CD4-positive, alpha-beta T cell (primary cell): ENCODE measurements around the gene AGK. TPM values are rescaled to one million over a fixed set of nuclear protein-coding genes. Genes with fewer than 3 reads are reported as not detected.

Source experiments
- ATAC-seq: fragments of 200-7000 bp; cut with Tn5 transposase; one replicate; pipeline ENCODE4 v1.10.0; 2022; ENCODE audit warnings: mild to moderate bottlenecking; ENCODE audit not compliant: poor library complexity
- CTCF ChIA-PET: fragments of 350-600 bp; sonication (Branson Sonifier 250); formaldehyde crosslinking; loops from one replicate; lab custom pipeline; 2021; ENCODE audit warnings: antibody characterized with exemption, inconsistent platforms; lab: Charles Lee
- POLR2A ChIA-PET: fragments of 350-600 bp; sonication (Branson Sonifier 250); formaldehyde crosslinking; loops from one replicate; lab custom pipeline; 2021; ENCODE audit warnings: antibody characterized with exemption, inconsistent platforms; lab: Charles Lee
- DNase-seq, 14 experiments: peaks; one replicate each; pipeline ENCODE4 v3.0.0-alpha.2; 2013 to 2020; ENCODE audit warnings: mixed read lengths in 2 of 14
- H3K27ac ChIP-seq, 2 donors: one replicate each; pipeline versions ENCODE4 v1.5.1 to v1.7.0; 2013; ENCODE audit warnings: low read length in 2 of 2, low read depth in 1 of 2, mild to moderate bottlenecking in 1 of 2
- H3K27me3 ChIP-seq, 2 experiments: 1 replicate in 1 of 2; 2 replicates in 1 of 2; pipeline versions ENCODE4 v1.6.1 to v1.7.0; 2013; ENCODE audit warnings: low read length in 2 of 2, control low read depth in 1 of 2, mild to moderate bottlenecking in 1 of 2, moderate library complexity in 1 of 2; ENCODE audit not compliant: insufficient read depth in 2 of 2, control insufficient read depth in 1 of 2
- H3K36me3 ChIP-seq: one replicate; pipeline ENCODE4 v1.6.1; 2013; ENCODE audit warnings: low read length, control low read depth; ENCODE audit not compliant: insufficient read depth
- H3K4me1 ChIP-seq: one replicate; pipeline ENCODE4 v1.6.1; 2013; ENCODE audit warnings: low read length, control low read depth; ENCODE audit not compliant: insufficient read depth
- H3K4me3 ChIP-seq: one replicate; pipeline ENCODE4 v1.5.1; 2013; ENCODE audit warnings: mild to moderate bottlenecking, low read length, moderate library complexity
- H3K9me3 ChIP-seq, 2 experiments: 1 replicate in 1 of 2; 2 replicates in 1 of 2; pipeline versions ENCODE4 v1.6.1 to v1.7.0; 2013; ENCODE audit warnings: low read length in 2 of 2, mild to moderate bottlenecking in 2 of 2, control low read depth in 1 of 2, moderate library complexity in 1 of 2; ENCODE audit not compliant: control insufficient read depth in 1 of 2, insufficient read depth in 1 of 2
- H3K27ac Mint-ChIP-seq: one replicate; pipeline ENCODE4 v1.8.0; 2020; ENCODE audit warnings: mixed read lengths
- H3K27me3 Mint-ChIP-seq: one replicate; pipeline ENCODE4 v1.8.0; 2021; ENCODE audit warnings: mixed read lengths
- H3K36me3 Mint-ChIP-seq: one replicate; pipeline ENCODE4 v1.8.0; 2021; ENCODE audit warnings: low read depth, mixed read lengths
- H3K4me1 Mint-ChIP-seq: one replicate; pipeline ENCODE4 v1.8.0; 2021; ENCODE audit warnings: low read depth, mixed read lengths
- H3K4me3 Mint-ChIP-seq: one replicate; pipeline ENCODE4 v1.8.0; 2020; ENCODE audit warnings: mild to moderate bottlenecking, mixed read lengths
- H3K9me3 Mint-ChIP-seq: one replicate; pipeline ENCODE4 v1.8.0; 2020; ENCODE audit warnings: mixed read lengths
- intact Hi-C, 2 experiments: fragments of 100-400 bp; cut with DNase I in 1 of 2; cut with micrococcal nuclease in 1 of 2; formaldehyde crosslinking; loops; one replicate each; pipeline versions ENCODE4 v1.15.1 to v1.9.0; 2023 to 2025; cut with DNase I, micrococcal nuclease
- total RNA-seq, 174 experiments: library from RNA in 2 of 174; stranded (reverse) in 2 of 174; gene quantifications; one replicate each; pipeline ENCODE4 v1.2.3 and lab custom pipeline; 2021 to 2026
- TF ChIP-seq, protein P1 (sequence below): fragments of 200-600 bp; IDR thresholded peaks from one replicate; pipeline ENCODE4 v1.8.0; 2022; ENCODE audit warnings: antibody characterized with exemption, mild to moderate bottlenecking

AGK gene
- total RNA-seq, 2 experiments from 2014 or later = 18.9 to 20.5 TPM

- intact Hi-C loops = no loop called here
- Histone ChIP-seq H3K27me3 (no peaks in the 10 kb centered on the region), H3K36me3 (peaks cover 14% of the 10 kb centered on the region), H3K9me3 (no peaks in the 10 kb centered on the region), H3K27ac (no peak overlapping the region), H3K4me3 (no peak overlapping the region), H3K4me1 (no peaks in the 10 kb centered on the region)
- POLR2A ChIA-PET = no interaction called here
- TF ChIP-seq, protein P1, sequence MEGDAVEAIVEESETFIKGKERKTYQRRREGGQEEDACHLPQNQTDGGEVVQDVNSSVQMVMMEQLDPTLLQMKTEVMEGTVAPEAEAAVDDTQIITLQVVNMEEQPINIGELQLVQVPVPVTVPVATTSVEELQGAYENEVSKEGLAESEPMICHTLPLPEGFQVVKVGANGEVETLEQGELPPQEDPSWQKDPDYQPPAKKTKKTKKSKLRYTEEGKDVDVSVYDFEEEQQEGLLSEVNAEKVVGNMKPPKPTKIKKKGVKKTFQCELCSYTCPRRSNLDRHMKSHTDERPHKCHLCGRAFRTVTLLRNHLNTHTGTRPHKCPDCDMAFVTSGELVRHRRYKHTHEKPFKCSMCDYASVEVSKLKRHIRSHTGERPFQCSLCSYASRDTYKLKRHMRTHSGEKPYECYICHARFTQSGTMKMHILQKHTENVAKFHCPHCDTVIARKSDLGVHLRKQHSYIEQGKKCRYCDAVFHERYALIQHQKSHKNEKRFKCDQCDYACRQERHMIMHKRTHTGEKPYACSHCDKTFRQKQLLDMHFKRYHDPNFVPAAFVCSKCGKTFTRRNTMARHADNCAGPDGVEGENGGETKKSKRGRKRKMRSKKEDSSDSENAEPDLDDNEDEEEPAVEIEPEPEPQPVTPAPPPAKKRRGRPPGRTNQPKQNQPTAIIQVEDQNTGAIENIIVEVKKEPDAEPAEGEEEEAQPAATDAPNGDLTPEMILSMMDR = no peak
- Mint-ChIP-seq H3K27me3 (no peaks in the 10 kb centered on the region), H3K4me3 (no peak overlapping the region), H3K9me3 (no peaks in the 10 kb centered on the region), H3K4me1 (peaks cover 7% of the 10 kb centered on the region), H3K36me3 (peaks cover 47% of the 10 kb centered on the region), H3K27ac (peak overlapping the region; percentile 72)
- CTCF ChIA-PET = interaction anchor here (0.7 kb wide), 2 partner anchors 39 to 246 kb away, joined by 3 to 4 read pairs; no protein-coding TSS in a partner anchor
- ATAC-seq (no peak), DNase-seq (no peak)
These were observed 98.1 kb downstream of the AGK start for GRCh38 chr7:141649137-141649864.

DNA sequence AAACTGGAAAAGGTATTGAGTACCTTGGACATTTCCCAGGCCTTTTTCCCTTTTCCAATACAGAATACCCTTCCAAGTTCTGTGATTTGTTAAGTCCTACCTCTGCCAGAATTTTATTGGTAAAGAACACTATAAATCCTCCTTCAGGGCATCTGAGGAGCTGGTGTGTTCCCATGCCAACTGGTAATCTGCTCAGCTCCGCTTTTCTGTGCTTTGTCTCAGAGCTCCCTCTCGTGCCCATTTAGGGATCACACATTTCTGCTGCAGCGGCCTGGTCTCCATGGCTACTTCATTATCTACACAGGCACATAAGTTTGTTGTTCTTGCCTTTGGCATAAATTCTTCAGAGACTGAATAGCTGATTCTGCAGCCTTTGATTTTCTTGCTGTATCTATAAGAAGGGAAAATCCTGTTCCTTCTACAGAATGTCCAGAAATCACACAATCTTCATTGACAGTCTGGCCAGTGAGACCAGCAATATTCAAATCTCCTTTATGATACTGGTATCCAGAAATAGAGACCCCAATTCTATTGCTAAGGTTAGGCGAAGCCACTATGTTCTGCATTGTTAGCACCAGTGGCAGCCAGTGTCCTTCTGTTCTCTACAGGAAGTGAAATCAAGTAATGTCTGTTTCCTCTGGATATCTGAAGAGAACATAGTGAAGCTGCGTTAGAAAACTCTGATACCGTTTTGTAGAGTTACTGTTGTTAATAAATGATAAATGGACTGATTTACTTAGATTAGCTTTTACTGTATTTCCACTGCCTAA lies 98.8 kb downstream of the AGK start:
- peak; percentile 45 for ATAC-seq
- peak in 4 of 14 experiments; percentile 8 to 39 (median 24) for DNase-seq

GRCh38 chr7:141651417-141651816 lies 100.2 kb downstream of the AGK start:
- no peaks in the 10 kb centered on the region for H3K9me3 Mint-ChIP-seq
- Histone ChIP-seq H3K4me3 (no peak overlapping the region), H3K9me3 (no peaks in the 10 kb centered on the region), H3K4me1 (no peaks in the 10 kb centered on the region), H3K27ac (no peak overlapping the region), H3K36me3 (peaks cover 14% of the 10 kb centered on the region), H3K27me3 (no peaks in the 10 kb centered on the region)
- TF ChIP-seq, protein P1 = no peak
- no peak overlapping the region for H3K27ac Mint-ChIP-seq
- intact Hi-C loops = loop anchor here in 1 of 2 experiments (10.0 kb wide), 1 partner anchor 533 kb away; no protein-coding TSS in a partner anchor
- POLR2A ChIA-PET = interaction anchor here (0.8 to 1.9 kb wide), 2 partner anchors 57 to 87 kb away, joined by 4 to 8 read pairs; partner anchors contain the start of genes SSBP1 and WEE2
- H3K36me3 Mint-ChIP-seq = peaks cover 60% of the 10 kb centered on the region
- ATAC-seq (no peak), DNase-seq (no peak)
- H3K4me3 Mint-ChIP-seq = no peak overlapping the region
- H3K27me3 Mint-ChIP-seq = no peaks in the 10 kb centered on the region
- H3K4me1 Mint-ChIP-seq = peaks cover 12% of the 10 kb centered on the region
- CTCF ChIA-PET = interaction anchor here (1.1 kb wide), 1 partner anchor 87 kb away, joined by 4 read pairs; the partner anchor contains the start of gene SSBP1

More for the DNA sequence above, 98.8 kb downstream of the AGK start:
- Mint-ChIP-seq H3K36me3 (peaks cover 53% of the 10 kb centered on the region), H3K9me3 (no peaks in the 10 kb centered on the region), H3K27ac (peak overlapping the region; percentile 72), H3K4me3 (no peak overlapping the region), H3K27me3 (no peaks in the 10 kb centered on the region), H3K4me1 (peaks cover 12% of the 10 kb centered on the region)
- no peaks in the 10 kb centered on the region for H3K27me3 ChIP-seq
- intact Hi-C loops = loop anchor here in 1 of 2 experiments (10.0 kb wide), 1 partner anchor 535 kb away; no protein-coding TSS in a partner anchor
- H3K4me1 ChIP-seq = no peaks in the 10 kb centered on the region
- TF ChIP-seq, protein P1 = peak; percentile 17
- peaks cover 14% of the 10 kb centered on the region for H3K36me3 ChIP-seq
- POLR2A ChIA-PET = no interaction called here
- H3K4me3 ChIP-seq = no peak overlapping the region
- CTCF ChIA-PET = no interaction called here
- H3K27ac ChIP-seq = no peak overlapping the region
- no peaks in the 10 kb centered on the region for H3K9me3 ChIP-seq
